H1 (cell line): ENCODE measurements around the gene LRRC37A3. TPM values are rescaled to one million over a fixed set of nuclear protein-coding genes. Genes with fewer than 3 reads are reported as not detected.
"Not testable (repeated sequence)": the region's sequence is repeated elsewhere in the genome, so short reads cannot be mapped to it uniquely, and the experiment has no call there.

ENCODE experiments used
- CTCF ChIA-PET: fragments of 300-600 bp; sonication (Branson Sonifier 250); formaldehyde crosslinking; loops from one replicate; lab custom pipeline; 2021; ENCODE audit not compliant: partially characterized antibody; lab: Charles Lee
- POLR2A ChIA-PET: fragments of 300-600 bp; sonication (Branson Sonifier 250); formaldehyde crosslinking; loops from one replicate; lab custom pipeline; 2021; ENCODE audit warnings: inconsistent platforms; ENCODE audit not compliant: partially characterized antibody; lab: Charles Lee
- DNase-seq, 2 experiments: peaks; one replicate each; pipeline versions ENCODE4 v3.0.0 to v3.0.0-alpha.2; 2010 to 2022; ENCODE audit warnings: low spot score in 2 of 2, low read depth in 1 of 2, mixed read lengths in 1 of 2
- FAIRE-seq: peaks from 2 replicates; lab custom pipeline; 2011; peaks lifted over from hg19 to GRCh38; lab: Jason Lieb, UNC
- H2AFZ ChIP-seq: 2 replicates; pipeline ENCODE4 v1.8.1; 2012; ENCODE audit warnings: low read length, inconsistent platforms
- H2AK5ac ChIP-seq: 2 replicates; pipeline ENCODE4 v1.6.1; 2013; ENCODE audit warnings: low read depth, low read length
- H2BK120ac ChIP-seq: replicated peaks from 2 replicates; pipeline ENCODE3; 2013; ENCODE audit warnings: low read depth, low read length, inconsistent platforms
- H2BK12ac ChIP-seq: 2 replicates; pipeline ENCODE4 v1.6.1; 2013; ENCODE audit warnings: low read depth, low read length
- H2BK15ac ChIP-seq: 2 replicates; pipeline ENCODE4 v1.6.1; 2013; ENCODE audit warnings: low read length
- H2BK20ac ChIP-seq: 2 replicates; pipeline ENCODE4 v1.6.1; 2013; ENCODE audit warnings: low read length
- H2BK5ac ChIP-seq: 2 replicates; pipeline ENCODE4 v1.6.1; 2013; ENCODE audit warnings: low read depth, low read length
- H3K14ac ChIP-seq: 2 replicates; pipeline ENCODE4 v1.6.1; 2013; ENCODE audit warnings: inconsistent platforms; ENCODE audit not compliant: insufficient read length
- H3K18ac ChIP-seq: 2 replicates; pipeline ENCODE4 v1.6.1; 2013; ENCODE audit warnings: low read length; ENCODE audit errors: extremely low read depth
- H3K23ac ChIP-seq: 2 replicates; pipeline ENCODE4 v1.6.1; 2013; ENCODE audit warnings: inconsistent platforms; ENCODE audit not compliant: insufficient read length
- H3K23me2 ChIP-seq: 2 replicates; pipeline ENCODE4 v1.6.1; 2013; ENCODE audit warnings: low read depth, low read length
- H3K27ac ChIP-seq: 2 replicates; pipeline ENCODE4 v1.6.1; 2011; ENCODE audit warnings: low read depth, low read length, inconsistent platforms
- H3K27me3 ChIP-seq, 4 experiments: replicated peaks in 1 of 4; 1 replicate in 1 of 4; 2 replicates in 3 of 4; pipeline versions ENCODE4 v1.6.1 to v1.8.1; 2011 to 2013; ENCODE audit warnings: low read length in 3 of 4, mild to moderate bottlenecking in 3 of 4, inconsistent platforms in 2 of 4, mixed read lengths in 2 of 4, moderate library complexity in 1 of 4; ENCODE audit not compliant: control insufficient read depth in 3 of 4, insufficient read depth in 3 of 4; ENCODE audit errors: extremely low read depth in 1 of 4
- H3K36me3 ChIP-seq, 4 experiments: 2 replicates each; pipeline versions ENCODE4 v1.6.1 to v1.8.1; 2011 to 2013; ENCODE audit warnings: mild to moderate bottlenecking in 4 of 4, low read length in 3 of 4, moderate library complexity in 2 of 4, control low read depth in 1 of 4, inconsistent platforms in 1 of 4; ENCODE audit not compliant: insufficient read depth in 4 of 4, control insufficient read depth in 2 of 4
- H3K4ac ChIP-seq: replicated peaks from 2 replicates; pipeline ENCODE3; 2013; ENCODE audit warnings: low read length, low read depth, mixed read lengths, inconsistent platforms; ENCODE audit not compliant: insufficient read length
- H3K4me1 ChIP-seq, 4 experiments: replicated peaks in 1 of 4; 1 replicate in 1 of 4; 2 replicates in 3 of 4; pipeline versions ENCODE4 v1.6.1 to v1.8.1; 2011 to 2013; ENCODE audit warnings: low read length in 3 of 4, inconsistent platforms in 2 of 4, mixed read lengths in 1 of 4; ENCODE audit not compliant: insufficient read depth in 4 of 4, control insufficient read depth in 3 of 4
- H3K4me2 ChIP-seq, 2 experiments: 2 replicates each; pipeline versions ENCODE4 v1.6.1 to v1.8.1; 2011 to 2013; ENCODE audit warnings: low read depth in 2 of 2, low read length in 2 of 2, control low read depth in 1 of 2, inconsistent platforms in 1 of 2, mild to moderate bottlenecking in 1 of 2; ENCODE audit not compliant: insufficient read depth in 1 of 2
- H3K4me3 ChIP-seq, 4 experiments: fragments of 200-600, 300-600 bp in 1 of 4; sonication (generic), shearing (Covaris generic), sonication (Bioruptor Twin) in 1 of 4; 2 replicates each; pipeline versions ENCODE4 v1.5.1 to v1.8.1; 2011 to 2016; ENCODE audit warnings: low read length in 4 of 4, low read depth in 3 of 4, control low read depth in 2 of 4, inconsistent platforms in 2 of 4, mild to moderate bottlenecking in 2 of 4, mixed read lengths in 1 of 4, moderate library complexity in 1 of 4; ENCODE audit not compliant: insufficient read depth in 2 of 4; ENCODE audit errors: extremely low read depth in 1 of 4
- H3K56ac ChIP-seq: replicated peaks from 2 replicates; pipeline ENCODE3; 2013; ENCODE audit warnings: low read depth, mild to moderate bottlenecking, mixed read lengths, low read length, inconsistent platforms; ENCODE audit not compliant: insufficient read length
- H3K79me1 ChIP-seq: 2 replicates; pipeline ENCODE4 v1.6.1; 2013; ENCODE audit warnings: low read depth, low read length, control low read depth
- H3K79me2 ChIP-seq, 2 experiments: 2 replicates each; pipeline versions ENCODE4 v1.6.1 to v1.8.1; 2012 to 2013; ENCODE audit warnings: low read length in 2 of 2, mild to moderate bottlenecking in 2 of 2, inconsistent platforms in 1 of 2; ENCODE audit not compliant: insufficient read depth in 2 of 2, control insufficient read depth in 1 of 2
- H3K9ac ChIP-seq, 4 experiments: replicated peaks in 1 of 4; 1 replicate in 1 of 4; 2 replicates in 3 of 4; pipeline versions ENCODE4 v1.6.1 to v1.8.1; 2011 to 2013; ENCODE audit warnings: low read depth in 3 of 4, low read length in 3 of 4, control low read depth in 2 of 4, mild to moderate bottlenecking in 2 of 4, moderate library complexity in 2 of 4, inconsistent platforms in 1 of 4; ENCODE audit errors: extremely low read depth in 1 of 4
- H3K9me3 ChIP-seq, 2 experiments: 2 replicates each; pipeline versions ENCODE4 v1.6.1 to v1.8.1; 2012 to 2013; ENCODE audit warnings: mild to moderate bottlenecking in 2 of 2, moderate library complexity in 2 of 2, control low read depth in 1 of 2, inconsistent platforms in 1 of 2, low read depth in 1 of 2, low read length in 1 of 2, mixed read lengths in 1 of 2; ENCODE audit not compliant: insufficient read depth in 2 of 2
- H4K20me1 ChIP-seq, 2 experiments: replicated peaks in 1 of 2; 2 replicates each; pipeline versions ENCODE3 to v1.8.1; 2011 to 2013; ENCODE audit warnings: inconsistent platforms in 2 of 2, low read length in 2 of 2, mild to moderate bottlenecking in 1 of 2; ENCODE audit not compliant: insufficient read depth in 2 of 2, control insufficient read depth in 1 of 2
- H4K5ac ChIP-seq: 2 replicates; pipeline ENCODE4 v1.6.1; 2013; ENCODE audit warnings: low read length, low read depth, mixed read lengths, inconsistent platforms; ENCODE audit not compliant: insufficient read length
- H4K8ac ChIP-seq: 2 replicates; pipeline ENCODE4 v1.8.0; 2013; ENCODE audit warnings: mild to moderate bottlenecking, moderate library complexity, low read length, inconsistent platforms; ENCODE audit not compliant: insufficient read depth; ENCODE audit errors: extremely low read depth
- H4K91ac ChIP-seq: replicated peaks from 2 replicates; pipeline ENCODE3; 2013; ENCODE audit warnings: low read length, mixed read lengths, inconsistent platforms; ENCODE audit not compliant: insufficient read length
- RAD21 ChIP-seq, 2 experiments: IDR thresholded peaks in 1 of 2; conservative IDR thresholded peaks in 1 of 2; 2 replicates each; pipeline ENCODE4 v1.6.1; 2011; ENCODE audit warnings: low read depth in 2 of 2, low read length in 2 of 2, improper control_type of control experiment in 1 of 2, inconsistent platforms in 1 of 2, mild to moderate bottlenecking in 1 of 2, moderate library complexity in 1 of 2
- WGBS, 2 experiments: shearing (Covaris generic) in 1 of 2; methylation state at CpG; one replicate each; pipeline versions ENCODE4 v1.1.6 to v1.1.7; 2013 to 2015; ENCODE audit warnings: low lambda C conversion rate in 2 of 2, mixed read lengths in 2 of 2, inconsistent platforms in 1 of 2, low coverage in 1 of 2, missing lambda C conversion rate in 1 of 2; ENCODE audit not compliant: insufficient replicate concordance in 2 of 2, insufficient coverage in 1 of 2, insufficient read length in 1 of 2; ENCODE audit errors: extremely low coverage in 1 of 2, missing lambda C conversion rate in 1 of 2; 5-methylcytosine and 5-hydroxymethylcytosine counted together
- polyA plus RNA-seq, 7 experiments: library from polyadenylated mRNA; depleted of rRNA in 3 of 7; stranded (reverse) in 5 of 7; unstranded in 2 of 7; fragments of >200 nt in 5 of 7; fragments of 200-250 nt in 2 of 7; gene quantifications; 1 replicate in 5 of 7; 2 replicates in 1 of 7; 4 replicates in 1 of 7; pipeline versions ENCODE4 v1.2.1 to v1.2.3, GENCODE V29; 2011 to 2013; ENCODE audit warnings: missing spikeins in 2 of 7, mixed read lengths in 2 of 7
- total RNA-seq: library from RNA; stranded (reverse); fragmentation: NEBNext Ultra II Directional; extraction: Animal tissue kit (Norgen Biotek cat#: 25700); gene quantifications from 2 replicates; pipeline ENCODE4 v1.2.1, GENCODE V29; 2021
- TF ChIP-seq, protein P1 (sequence below), 3 experiments: IDR thresholded peaks; 1 replicate in 2 of 3; 2 replicates in 1 of 3; pipeline versions ENCODE4 v1.5.1 to v1.6.1; 2011; ENCODE audit warnings: low read length in 3 of 3, mild to moderate bottlenecking in 3 of 3, inconsistent platforms in 2 of 3, low read depth in 1 of 3, moderate library complexity in 1 of 3; ENCODE audit not compliant: insufficient read depth in 1 of 3; ENCODE audit errors: control extremely low read depth in 1 of 3

The LRRC37A3 gene
- total and polyA plus RNA-seq, 2 of the 8 experiments (the other 6 are each of a cell fraction or from before 2014, with no cell fraction given): 2.7 to 9.4 TPM

DNA sequence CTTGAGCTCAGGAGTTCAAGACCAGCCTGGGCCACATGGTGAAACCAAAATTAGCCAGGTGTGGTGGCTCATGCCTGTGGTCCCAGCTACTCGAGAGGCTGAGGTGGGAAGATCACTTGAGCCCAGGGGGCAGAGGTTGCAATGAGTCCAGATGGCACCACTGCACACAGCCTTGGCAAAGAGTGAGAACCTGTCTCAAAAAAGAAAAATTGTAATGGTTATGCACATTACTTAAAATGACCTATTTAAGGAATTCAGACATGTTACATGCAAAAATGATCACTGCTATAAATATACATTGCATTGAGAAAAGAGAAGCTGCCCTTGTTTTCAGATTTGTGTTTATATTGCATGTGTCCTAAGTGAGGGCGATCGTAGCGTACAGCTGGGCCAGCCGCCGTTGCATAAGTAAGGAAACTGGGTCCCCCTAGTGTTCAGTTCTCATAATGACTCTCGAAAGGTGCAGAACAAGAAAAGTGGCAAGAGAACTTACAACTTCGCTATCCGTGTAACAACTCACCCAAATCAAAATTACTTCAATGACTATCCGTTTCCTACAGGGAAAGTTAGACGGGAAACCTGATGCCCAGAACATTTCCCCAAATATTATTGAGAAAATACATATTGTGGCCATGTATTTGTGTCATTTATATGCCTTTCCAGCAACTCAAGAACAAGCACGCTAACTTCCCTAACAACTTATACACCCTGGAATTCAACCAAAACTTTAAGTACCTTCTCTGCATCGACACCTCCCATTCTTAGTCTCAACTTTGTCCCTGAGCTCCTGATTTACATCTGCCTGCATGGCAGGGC lies 42.5 kb upstream of the LRRC37A3 start:
- H2BK12ac ChIP-seq, H3K4me2 ChIP-seq, H2BK5ac ChIP-seq, H4K20me1 ChIP-seq, H4K5ac ChIP-seq, H3K79me2 ChIP-seq, H2AK5ac ChIP-seq, H3K23me2 ChIP-seq, H4K91ac ChIP-seq: not testable (repeated sequence)
- H3K9ac ChIP-seq: 0 out of 7 replicates have a peak overlapping the region, but pooled peaks of 1 of the 4 experiments have one; percentile 14
- peak in 1 of 2 experiments; percentile 74 for DNase-seq
- TF ChIP-seq, protein P1, sequence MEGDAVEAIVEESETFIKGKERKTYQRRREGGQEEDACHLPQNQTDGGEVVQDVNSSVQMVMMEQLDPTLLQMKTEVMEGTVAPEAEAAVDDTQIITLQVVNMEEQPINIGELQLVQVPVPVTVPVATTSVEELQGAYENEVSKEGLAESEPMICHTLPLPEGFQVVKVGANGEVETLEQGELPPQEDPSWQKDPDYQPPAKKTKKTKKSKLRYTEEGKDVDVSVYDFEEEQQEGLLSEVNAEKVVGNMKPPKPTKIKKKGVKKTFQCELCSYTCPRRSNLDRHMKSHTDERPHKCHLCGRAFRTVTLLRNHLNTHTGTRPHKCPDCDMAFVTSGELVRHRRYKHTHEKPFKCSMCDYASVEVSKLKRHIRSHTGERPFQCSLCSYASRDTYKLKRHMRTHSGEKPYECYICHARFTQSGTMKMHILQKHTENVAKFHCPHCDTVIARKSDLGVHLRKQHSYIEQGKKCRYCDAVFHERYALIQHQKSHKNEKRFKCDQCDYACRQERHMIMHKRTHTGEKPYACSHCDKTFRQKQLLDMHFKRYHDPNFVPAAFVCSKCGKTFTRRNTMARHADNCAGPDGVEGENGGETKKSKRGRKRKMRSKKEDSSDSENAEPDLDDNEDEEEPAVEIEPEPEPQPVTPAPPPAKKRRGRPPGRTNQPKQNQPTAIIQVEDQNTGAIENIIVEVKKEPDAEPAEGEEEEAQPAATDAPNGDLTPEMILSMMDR (IDR thresholded peaks at IDR 0.05; ENCODE audit: control extremely low read depth in 1 of 3, insufficient read depth in 1 of 3, low read depth in 1 of 3, low read length in 3 of 3): peak in 2 of 3 experiments; percentile 49 to 50; a peak in 3 of 4 replicates
- TF ChIP-seq RAD21 (IDR thresholded peaks at IDR 0.05 in 1 of 2, conservative IDR thresholded peaks at IDR 0.05 in 1 of 2; ENCODE audit: low read depth in 2 of 2, low read length in 2 of 2): peak; percentile 57 to 65
- TF ChIP-seq, all 59 proteins: peak for 2; not testable (repeated sequence) for 57
- not testable (repeated sequence) for H3K4me3 ChIP-seq, H3K18ac ChIP-seq, H3K79me1 ChIP-seq, H3K4ac ChIP-seq, H4K8ac ChIP-seq, H3K23ac ChIP-seq, H2BK15ac ChIP-seq, H3K9me3 ChIP-seq, H3K14ac ChIP-seq, H3K4me1 ChIP-seq, H2BK120ac ChIP-seq, H2BK20ac ChIP-seq, H3K27ac ChIP-seq, H3K56ac ChIP-seq, H3K36me3 ChIP-seq, H3K27me3 ChIP-seq
- WGBS, 2 experiments: 20% methylated on average over 13 of the region's 13 CpGs; no CpG with 5 or more reads in 1 of the 2 experiments
- FAIRE-seq: peak; percentile 71
- 0 out of 2 replicates have a peak overlapping the region, but pooled peaks have one; percentile 58 for H2AFZ ChIP-seq
- ChIA-PET POLR2A (interaction anchor here (0.9 kb wide), 1 partner anchor 14 kb away, joined by 3 read pairs; no protein-coding TSS in a partner anchor), CTCF (interaction anchor here (0.7 to 5.5 kb wide), 19 partner anchors 9 to 302 kb away, joined by 3 to 53 read pairs (median 3); partner anchors contain the start of gene LRRC37A3)
